ENCODE data around the gene RANBP10.
"Not testable (repeated sequence)": the region's sequence is repeated elsewhere in the genome, so short reads cannot be mapped to it uniquely, and the experiment has no call there.

The RANBP10 gene

GRCh38 chr16:67806428-67807147 lies at the start of gene RANBP10, which contains the start of gene TSNAXIP1:
Gene RANBP10, minus strand, starts transcription at chr16:67806560. Its CDS starts 24 bp downstream, at chr16:67806536.
Gene TSNAXIP1, plus strand, starts transcription at chr16:67806889. Its CDS starts 261 bp downstream, at chr16:67807150.
- peak; percentile 96 for DNase-seq (ENCODE audit: low spot score)

DNA sequence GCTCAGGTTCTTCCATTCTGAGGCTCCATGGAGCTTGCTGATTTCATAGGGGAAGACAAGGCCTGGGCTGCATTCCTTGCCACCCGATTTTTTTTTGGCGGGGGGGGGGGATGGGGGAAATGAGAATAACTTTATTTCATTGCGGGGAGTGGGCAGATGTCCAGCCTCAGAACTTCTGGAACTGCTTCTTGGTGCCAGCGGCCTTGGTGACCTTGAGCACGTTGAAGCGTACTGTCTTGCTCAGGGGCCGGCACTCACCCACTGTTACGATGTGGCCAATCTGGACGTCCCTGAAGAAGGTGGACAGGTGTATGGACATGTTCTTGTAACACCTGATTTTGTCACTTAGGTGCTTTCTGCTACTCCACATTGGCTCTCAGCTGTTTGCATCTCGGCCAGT lies 49.4 kb upstream of the RANBP10 start:
- no peak for DNase-seq (ENCODE audit: low spot score)

DNA sequence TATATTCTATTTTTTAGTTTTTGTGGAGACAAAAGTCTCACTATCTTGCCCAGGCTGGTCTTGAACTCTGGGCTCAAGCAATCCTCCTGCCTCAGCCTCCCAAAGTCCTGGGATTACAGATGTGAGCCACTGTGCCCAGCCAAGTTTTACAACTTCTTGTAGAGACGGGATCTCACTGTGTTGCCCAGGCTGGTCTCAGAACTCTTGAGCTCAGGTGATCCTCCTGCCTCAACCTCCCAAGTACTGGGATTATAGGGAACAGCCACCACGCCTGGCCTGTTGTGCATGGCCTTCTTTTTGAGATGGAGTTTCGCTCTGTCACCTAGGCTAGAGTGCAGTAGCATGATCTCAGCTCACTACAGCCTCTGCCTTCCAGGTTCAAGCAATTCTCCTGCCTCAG lies 47.3 kb upstream of the RANBP10 start:
- DNase-seq (ENCODE audit: low spot score), result no peak

GRCh38 chr16:67848118-67848517 lies 41.8 kb upstream of the RANBP10 start:
- no peak for DNase-seq (ENCODE audit: low spot score)

DNA sequence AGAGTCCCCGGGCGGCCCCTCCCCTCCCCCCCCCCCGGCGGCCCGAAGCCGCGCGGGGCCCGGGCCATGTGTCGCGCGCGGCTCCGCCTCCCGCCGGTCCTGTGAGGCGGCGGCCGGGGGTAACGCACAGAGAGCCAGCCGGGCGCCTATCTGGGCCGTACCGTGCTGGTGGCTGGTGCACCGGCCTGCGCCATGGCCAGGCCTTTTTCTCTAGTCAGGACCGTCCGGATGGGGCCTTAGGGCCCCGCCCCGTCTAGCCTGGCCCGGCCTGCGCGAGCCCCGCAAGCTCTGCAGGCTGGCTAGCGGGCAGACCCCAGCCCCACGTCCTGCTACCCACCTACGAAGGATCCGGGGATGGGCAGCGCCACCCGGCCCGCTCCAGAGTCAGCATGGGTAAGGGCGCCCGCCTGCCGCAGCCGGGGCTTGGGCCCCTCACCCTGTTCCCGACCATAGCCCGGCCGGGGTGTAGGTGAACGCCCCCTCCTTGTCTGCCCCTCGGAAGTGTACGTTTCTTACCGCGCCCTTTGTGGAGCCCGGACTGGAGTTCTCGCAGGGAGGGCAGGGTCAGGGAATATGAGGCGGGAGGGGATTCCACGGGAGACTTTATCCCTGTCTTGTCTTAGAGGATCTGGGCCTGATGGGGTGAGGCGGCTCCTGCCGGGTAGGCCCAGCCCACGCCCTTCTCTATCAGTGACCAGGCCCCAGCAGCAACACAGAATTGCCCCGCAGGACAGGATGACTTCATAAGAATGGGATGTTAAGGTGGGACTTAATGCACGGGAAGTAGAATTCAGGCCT lies 40.9 kb upstream of the RANBP10 start, which contains the start of gene CENPT:
CENPT (minus strand) TSS at position 630 of the 798 bp plus-strand sequence. CDS start 13,834 bp downstream, outside the sequence.
- peak; percentile 79 for DNase-seq (ENCODE audit: low spot score)

- peak; percentile 94 for DNase-seq (ENCODE audit: low spot score)
Measured at GRCh38 chr16:67846320-67847063, 40.1 kb upstream of the RANBP10 start, which contains the start of gene NUTF2. Gene NUTF2, plus strand, starts transcription at chr16:67846933. Its CDS starts 18,198 bp downstream, at chr16:67865131.

GRCh38 chr16:67846063-67846319 lies 39.6 kb upstream of the RANBP10 start:
- DNase-seq (ENCODE audit: low spot score), result no peak

DNA sequence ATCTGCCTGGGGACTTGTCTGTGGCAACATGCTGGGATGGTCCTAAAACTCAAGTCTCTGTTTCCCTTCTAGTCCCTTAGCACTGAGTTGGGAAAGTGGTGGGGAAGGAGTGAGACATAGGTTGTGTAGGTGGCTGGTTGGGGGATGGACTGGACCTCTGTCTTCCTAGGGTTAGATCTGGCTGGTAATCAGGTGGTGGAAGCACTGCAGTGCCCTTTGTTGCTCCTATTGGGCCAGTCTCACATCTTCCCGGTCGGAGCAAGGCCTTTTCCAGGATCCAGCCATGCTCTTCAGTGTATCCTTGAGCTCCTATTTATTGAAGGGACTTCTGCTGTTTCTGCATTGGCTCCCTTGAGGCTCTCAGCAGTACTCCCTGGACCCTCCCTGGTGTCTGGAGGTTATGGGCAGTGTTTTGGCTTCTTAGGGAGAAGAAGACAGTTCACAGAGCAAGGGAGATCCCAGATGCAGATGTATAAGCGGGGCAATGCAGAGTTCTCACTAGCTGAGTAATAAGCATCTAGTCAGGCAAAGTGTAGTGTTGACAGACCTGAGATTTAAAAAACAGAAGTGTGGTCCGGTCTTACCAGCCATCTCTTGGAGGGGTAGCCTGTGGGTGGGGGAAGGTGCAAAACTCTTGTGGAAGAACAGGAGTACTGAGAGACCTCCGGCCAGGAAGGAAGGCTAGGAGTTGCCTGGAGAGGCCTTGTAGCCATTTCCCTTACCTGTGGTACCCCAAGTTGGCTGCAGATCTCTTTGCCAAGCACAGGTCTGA lies 39.1 kb upstream of the RANBP10 start:
- no peak for DNase-seq (ENCODE audit: low spot score)

GRCh38 chr16:67844497-67844896 lies 38.1 kb upstream of the RANBP10 start:
- peak; percentile 60 for DNase-seq (ENCODE audit: low spot score)

DNA sequence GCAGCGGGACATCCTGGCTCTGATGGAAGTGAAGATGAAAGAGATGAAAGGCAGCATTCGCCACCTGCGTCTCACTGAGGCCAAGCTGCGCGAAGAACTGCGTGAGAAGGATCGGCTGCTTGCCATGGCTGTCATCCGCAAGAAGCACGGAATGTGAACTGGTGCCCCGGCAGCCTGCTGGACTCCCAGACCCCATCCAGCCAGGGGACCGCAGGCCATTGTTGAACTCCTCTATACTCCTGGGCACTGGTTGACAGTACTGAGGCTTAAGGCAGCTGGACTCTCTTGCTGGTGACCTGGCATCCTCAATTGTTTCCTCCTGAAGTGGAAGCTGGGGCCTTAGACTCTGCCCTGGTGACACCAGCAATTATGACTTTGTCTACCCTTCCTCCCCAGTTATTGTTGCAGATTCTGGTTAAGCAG lies 37.0 kb upstream of the RANBP10 start:
- DNase-seq (ENCODE audit: low spot score), result peak; percentile 57

- DNase-seq (ENCODE audit: low spot score), result peak; percentile 64
Measured at GRCh38 chr16:67842509-67843342, 36.4 kb upstream of the RANBP10 start.

- peak; percentile 95 for DNase-seq (ENCODE audit: low spot score)
Measured at GRCh38 chr16:67841816-67842508, 35.6 kb upstream of the RANBP10 start, which contains the start of gene THAP11. Gene THAP11, plus strand, starts transcription at chr16:67842320. Its CDS starts 235 bp downstream, at chr16:67842555.

GRCh38 chr16:67841198-67841815 lies 34.9 kb upstream of the RANBP10 start:
- DNase-seq (ENCODE audit: low spot score), result no peak

GRCh38 chr16:67837811-67838210 lies 31.5 kb upstream of the RANBP10 start:
- DNase-seq (ENCODE audit: low spot score), result no peak

- not testable (repeated sequence) for DNase-seq (ENCODE audit: low spot score)
Measured at GRCh38 chr16:67837190-67837589, 30.8 kb upstream of the RANBP10 start.

- no peak for DNase-seq (ENCODE audit: low spot score)
Measured at GRCh38 chr16:67834242-67834614, 27.9 kb upstream of the RANBP10 start.

DNA sequence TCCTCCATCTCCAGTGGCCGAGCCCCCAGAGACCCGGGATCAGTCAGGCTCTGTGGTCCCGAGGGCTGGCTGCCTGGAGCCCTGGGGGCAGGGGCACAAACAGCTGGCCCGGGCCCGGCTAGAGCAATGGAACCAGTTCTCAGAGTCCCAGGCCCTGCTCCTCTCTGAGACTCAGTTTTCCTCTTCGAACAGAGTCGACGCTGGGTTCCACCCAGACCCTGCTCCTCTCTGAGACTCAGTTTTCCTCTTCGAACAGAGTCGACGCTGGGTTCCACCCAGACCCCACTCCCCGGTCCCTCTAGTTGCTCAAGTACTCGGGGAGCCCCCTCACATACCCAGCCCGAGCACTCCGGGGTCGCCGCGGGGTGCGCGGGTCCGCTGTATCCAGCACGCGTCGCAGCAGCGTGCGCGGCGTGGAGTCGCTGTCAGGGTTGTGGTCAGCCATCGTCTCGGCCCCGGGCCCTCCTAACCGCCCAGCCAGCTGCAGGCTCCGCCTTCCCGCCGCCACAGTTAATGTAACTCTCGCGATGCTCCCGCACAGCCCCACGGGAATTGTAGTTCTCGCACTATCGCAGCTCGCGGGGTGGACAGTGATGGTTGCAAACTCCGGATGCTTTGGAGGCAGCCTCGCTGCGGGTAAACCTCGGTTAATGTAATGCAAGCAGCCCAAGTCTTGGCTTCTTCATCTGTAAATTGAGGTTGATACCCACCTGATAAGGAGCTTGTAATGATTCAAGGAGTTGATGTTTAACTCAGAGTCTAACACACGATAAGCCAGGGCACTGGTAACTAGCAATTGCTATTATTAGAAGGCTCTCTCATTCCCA lies 27.3 kb upstream of the RANBP10 start:
- DNase-seq (ENCODE audit: low spot score), result peak; percentile 96

GRCh38 chr16:67833030-67833414 lies 26.7 kb upstream of the RANBP10 start:
- peak; percentile 89 for DNase-seq (ENCODE audit: low spot score)

- DNase-seq (ENCODE audit: low spot score), result no peak
Measured at GRCh38 chr16:67828651-67829050, 22.3 kb upstream of the RANBP10 start.

Data from hepatic stellate cell (primary cell).